ENCODE results near the gene PCBP4. TPM values are rescaled to one million over a fixed set of nuclear protein-coding genes. Genes with fewer than 3 reads are reported as not detected.

PCBP4 gene
- total RNA-seq, 1 donor from 2014 or later = 60.6 TPM

- Mint-ChIP-seq H3K27me3 (ENCODE audit: unreplicated experiment) (peaks cover 6% of the 10 kb centered on the region), H3K4me3 (ENCODE audit: unreplicated experiment) (no peak overlapping the region), H3K4me1 (ENCODE audit: unreplicated experiment) (peaks cover 20% of the 10 kb centered on the region), H3K27ac (ENCODE audit: unreplicated experiment) (no peak overlapping the region), H3K9me3 (ENCODE audit: unreplicated experiment) (no peaks in the 10 kb centered on the region), H3K36me3 (ENCODE audit: low read depth, unreplicated experiment) (peaks cover 16% of the 10 kb centered on the region)
- TF ChIP-seq, protein P1, sequence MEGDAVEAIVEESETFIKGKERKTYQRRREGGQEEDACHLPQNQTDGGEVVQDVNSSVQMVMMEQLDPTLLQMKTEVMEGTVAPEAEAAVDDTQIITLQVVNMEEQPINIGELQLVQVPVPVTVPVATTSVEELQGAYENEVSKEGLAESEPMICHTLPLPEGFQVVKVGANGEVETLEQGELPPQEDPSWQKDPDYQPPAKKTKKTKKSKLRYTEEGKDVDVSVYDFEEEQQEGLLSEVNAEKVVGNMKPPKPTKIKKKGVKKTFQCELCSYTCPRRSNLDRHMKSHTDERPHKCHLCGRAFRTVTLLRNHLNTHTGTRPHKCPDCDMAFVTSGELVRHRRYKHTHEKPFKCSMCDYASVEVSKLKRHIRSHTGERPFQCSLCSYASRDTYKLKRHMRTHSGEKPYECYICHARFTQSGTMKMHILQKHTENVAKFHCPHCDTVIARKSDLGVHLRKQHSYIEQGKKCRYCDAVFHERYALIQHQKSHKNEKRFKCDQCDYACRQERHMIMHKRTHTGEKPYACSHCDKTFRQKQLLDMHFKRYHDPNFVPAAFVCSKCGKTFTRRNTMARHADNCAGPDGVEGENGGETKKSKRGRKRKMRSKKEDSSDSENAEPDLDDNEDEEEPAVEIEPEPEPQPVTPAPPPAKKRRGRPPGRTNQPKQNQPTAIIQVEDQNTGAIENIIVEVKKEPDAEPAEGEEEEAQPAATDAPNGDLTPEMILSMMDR (IDR thresholded peaks at IDR 0.05; ENCODE audit: unreplicated experiment) = no peak
- no peak for DNase-seq (ENCODE audit: low spot score)
These were observed 24.4 kb downstream of the PCBP4 start for GRCh38 chr3:51942603-51943450.

- Mint-ChIP-seq H3K27me3 (ENCODE audit: unreplicated experiment) (peaks cover 6% of the 10 kb centered on the region), H3K36me3 (ENCODE audit: low read depth, unreplicated experiment) (peaks cover 21% of the 10 kb centered on the region), H3K4me1 (ENCODE audit: unreplicated experiment) (peaks cover 20% of the 10 kb centered on the region), H3K9me3 (ENCODE audit: unreplicated experiment) (no peaks in the 10 kb centered on the region), H3K4me3 (ENCODE audit: unreplicated experiment) (peak within 1 kb of the TSS; percentile 90), H3K27ac (ENCODE audit: unreplicated experiment) (peak within 1 kb of the TSS; percentile 34)
- TF ChIP-seq, protein P1 (IDR thresholded peaks at IDR 0.05; ENCODE audit: unreplicated experiment) = peak; percentile 100
- peak; percentile 98 for DNase-seq (ENCODE audit: low spot score)
These were observed 25.3 kb downstream of the PCBP4 start, which contains the start of the genes PARP3 and RRP9 for GRCh38 chr3:51941798-51942602. Gene PARP3 (plus strand): TSS chr3:51942363. CDS start chr3:51943356, 993 bp downstream. Gene RRP9 (minus strand): TSS chr3:51941904. CDS start chr3:51941867, 37 bp downstream.

DNA sequence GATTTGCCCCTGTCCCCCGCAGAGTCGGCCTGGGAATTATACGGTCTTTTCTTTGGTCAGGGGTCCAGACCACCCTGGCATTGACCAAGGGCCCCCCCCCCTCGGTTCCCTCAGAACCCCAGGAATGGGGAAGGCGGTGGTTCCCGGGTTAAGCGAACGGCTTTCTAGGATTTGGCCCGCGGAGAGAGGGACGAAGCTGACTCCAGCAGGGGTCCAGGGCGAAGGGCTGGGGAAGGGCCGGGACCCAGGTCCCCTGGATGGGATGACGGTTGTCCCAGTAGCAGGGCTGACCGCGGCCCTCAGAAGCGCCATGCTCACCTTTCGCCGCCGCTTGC is 25.8 kb downstream of the PCBP4 start:
- no peaks in the 10 kb centered on the region for H3K9me3 Mint-ChIP-seq (ENCODE audit: unreplicated experiment)
- peaks cover 24% of the 10 kb centered on the region for H3K36me3 Mint-ChIP-seq (ENCODE audit: low read depth, unreplicated experiment)
- H3K4me1 Mint-ChIP-seq (ENCODE audit: unreplicated experiment) = peaks cover 20% of the 10 kb centered on the region
- DNase-seq (ENCODE audit: low spot score) = no peak
- peaks cover 6% of the 10 kb centered on the region for H3K27me3 Mint-ChIP-seq (ENCODE audit: unreplicated experiment)
- peak overlapping the region; percentile 34 for H3K27ac Mint-ChIP-seq (ENCODE audit: unreplicated experiment)
- TF ChIP-seq, protein P1 (IDR thresholded peaks at IDR 0.05; ENCODE audit: unreplicated experiment) = no peak
- peak overlapping the region; percentile 90 for H3K4me3 Mint-ChIP-seq (ENCODE audit: unreplicated experiment)

GRCh38 chr3:51940648-51941462 is 26.4 kb downstream of the PCBP4 start:
- Mint-ChIP-seq H3K9me3 (ENCODE audit: unreplicated experiment) (no peaks in the 10 kb centered on the region), H3K36me3 (ENCODE audit: low read depth, unreplicated experiment) (peaks cover 29% of the 10 kb centered on the region), H3K27ac (ENCODE audit: unreplicated experiment) (peak overlapping the region; percentile 34), H3K27me3 (ENCODE audit: unreplicated experiment) (peaks cover 3% of the 10 kb centered on the region), H3K4me1 (ENCODE audit: unreplicated experiment) (peaks cover 20% of the 10 kb centered on the region), H3K4me3 (ENCODE audit: unreplicated experiment) (peak overlapping the region; percentile 90)
- TF ChIP-seq, protein P1 (IDR thresholded peaks at IDR 0.05; ENCODE audit: unreplicated experiment) = no peak
- no peak for DNase-seq (ENCODE audit: low spot score)

All from endothelial cell (in vitro differentiated cells).